ENCODE results near the gene TMEM88. TPM values are rescaled to one million over a fixed set of nuclear protein-coding genes. Genes with fewer than 3 reads are reported as not detected.

TMEM88 gene
- polyA plus RNA-seq, 1 donor from 2014 or later, result 4.2 TPM

DNA sequence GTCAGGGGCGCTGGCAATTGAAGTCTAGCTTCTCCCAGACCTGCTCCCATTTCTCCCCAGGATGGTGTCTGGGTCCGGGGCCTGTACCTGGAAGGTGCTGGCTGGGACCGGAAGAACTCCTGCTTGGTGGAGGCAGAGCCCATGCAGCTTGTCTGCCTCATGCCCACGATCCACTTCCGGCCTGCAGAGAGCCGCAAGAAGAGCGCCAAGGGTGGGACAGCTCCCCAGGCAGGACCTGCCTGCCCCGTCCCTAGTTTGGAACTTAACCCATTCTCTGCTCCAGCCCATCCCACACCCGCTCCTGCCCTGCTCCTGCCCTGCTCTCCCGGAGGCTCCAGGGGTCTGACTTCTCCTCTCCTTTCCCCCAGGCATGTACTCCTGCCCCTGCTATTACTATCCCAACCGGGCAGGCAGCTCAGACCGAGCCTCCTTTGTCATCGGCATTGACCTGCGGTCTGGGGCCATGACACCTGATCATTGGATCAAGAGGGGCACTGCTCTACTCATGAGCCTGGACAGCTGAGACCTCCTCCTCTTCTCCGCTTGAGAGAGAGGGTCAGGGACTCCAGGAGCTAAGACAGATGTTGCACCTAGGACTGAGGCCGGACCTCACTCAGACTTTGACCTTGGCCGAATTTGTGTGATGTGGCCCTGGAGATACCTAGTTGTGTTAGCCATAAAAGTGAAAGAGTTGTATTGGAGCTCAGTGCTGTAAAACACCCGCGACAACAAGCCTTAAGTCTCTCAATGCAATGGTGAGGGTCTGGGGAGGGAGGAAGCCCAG lies 21.7 kb upstream of the TMEM88 start:
- peak overlapping the region; percentile 95 for H3K9ac ChIP-seq (ENCODE audit: low read length)
- H2AFZ ChIP-seq (ENCODE audit: low read depth, low read length), result no peak overlapping the region

DNA sequence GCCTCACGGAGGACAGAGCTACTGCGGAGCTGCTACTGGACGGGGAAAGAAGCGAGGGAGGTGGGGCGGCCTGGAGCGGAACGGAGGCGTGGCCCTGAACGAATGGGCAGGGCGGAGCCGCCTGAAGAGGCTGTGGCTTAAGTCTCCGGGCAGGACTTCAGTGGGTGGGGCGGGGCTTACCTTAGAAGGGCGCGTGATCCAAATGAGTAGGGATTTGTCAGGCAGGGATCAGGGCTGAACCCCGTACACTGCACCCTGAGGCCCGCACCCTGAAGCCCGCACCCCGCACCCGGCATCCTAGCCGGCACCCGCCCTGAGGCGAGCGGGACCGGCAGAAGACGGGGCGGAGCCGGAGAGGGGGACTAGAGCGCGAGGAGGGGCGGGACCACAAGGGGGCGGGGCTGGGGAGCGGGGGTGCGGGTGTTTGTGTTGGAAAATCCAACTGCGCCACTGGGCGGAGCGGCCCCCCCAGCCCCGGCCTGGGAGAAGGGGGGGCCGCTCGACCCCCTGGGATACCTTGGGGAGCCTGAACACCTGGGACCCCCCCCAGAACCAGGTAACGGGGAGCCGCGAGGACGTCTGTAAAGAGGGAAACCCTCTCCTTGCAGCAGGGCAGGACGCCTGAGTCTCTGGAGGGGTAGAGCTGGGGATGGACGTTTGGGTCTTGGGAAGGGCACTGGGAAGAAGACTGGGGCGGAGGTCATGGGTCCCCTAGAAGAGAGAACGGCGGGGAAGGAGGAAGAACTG lies 20.9 kb upstream of the TMEM88 start, which contains the start of gene KDM6B:
Gene KDM6B, plus strand, starts transcription at position 423 of the 747 bp plus-strand sequence. CDS start 11,338 bp downstream, outside the sequence.
- Histone ChIP-seq H3K9ac (ENCODE audit: low read length) (peak within 1 kb of the TSS; percentile 95), H3K4me2 (ENCODE audit: low read length) (peak within 1 kb of the TSS; percentile 77), H3F3A (ENCODE audit: insufficient read depth, low read length, poor library complexity, severe bottlenecking) (peaks cover 11% of the 10 kb centered on the region), H4K20me1 (ENCODE audit: insufficient read depth) (peaks cover 5% of the 10 kb centered on the region), H3K9me3 (ENCODE audit: low read length) (no peaks in the 10 kb centered on the region), H3K27ac (ENCODE audit: low read length) (peak within 1 kb of the TSS; percentile 98), H3K79me2 (replicated peaks; ENCODE audit: insufficient read depth, low read length) (peaks cover 17% of the 10 kb centered on the region), H3K9me2 (ENCODE audit: insufficient read depth, low read length) (no peaks in the 10 kb centered on the region), H3K36me3 (ENCODE audit: insufficient read depth, low read length) (no peaks in the 10 kb centered on the region), H3K4me3 (ENCODE audit: low read length) (peak within 1 kb of the TSS; percentile 82), H3K27me3 (ENCODE audit: insufficient read depth, low read depth, low read length) (no peaks in the 10 kb centered on the region), H2AFZ (ENCODE audit: low read depth, low read length) (peak within 1 kb of the TSS; percentile 27)
- no peak for TF ChIP-seq POLR2AphosphoS5 (IDR thresholded peaks at IDR 0.05)
- TF ChIP-seq, protein P1, sequence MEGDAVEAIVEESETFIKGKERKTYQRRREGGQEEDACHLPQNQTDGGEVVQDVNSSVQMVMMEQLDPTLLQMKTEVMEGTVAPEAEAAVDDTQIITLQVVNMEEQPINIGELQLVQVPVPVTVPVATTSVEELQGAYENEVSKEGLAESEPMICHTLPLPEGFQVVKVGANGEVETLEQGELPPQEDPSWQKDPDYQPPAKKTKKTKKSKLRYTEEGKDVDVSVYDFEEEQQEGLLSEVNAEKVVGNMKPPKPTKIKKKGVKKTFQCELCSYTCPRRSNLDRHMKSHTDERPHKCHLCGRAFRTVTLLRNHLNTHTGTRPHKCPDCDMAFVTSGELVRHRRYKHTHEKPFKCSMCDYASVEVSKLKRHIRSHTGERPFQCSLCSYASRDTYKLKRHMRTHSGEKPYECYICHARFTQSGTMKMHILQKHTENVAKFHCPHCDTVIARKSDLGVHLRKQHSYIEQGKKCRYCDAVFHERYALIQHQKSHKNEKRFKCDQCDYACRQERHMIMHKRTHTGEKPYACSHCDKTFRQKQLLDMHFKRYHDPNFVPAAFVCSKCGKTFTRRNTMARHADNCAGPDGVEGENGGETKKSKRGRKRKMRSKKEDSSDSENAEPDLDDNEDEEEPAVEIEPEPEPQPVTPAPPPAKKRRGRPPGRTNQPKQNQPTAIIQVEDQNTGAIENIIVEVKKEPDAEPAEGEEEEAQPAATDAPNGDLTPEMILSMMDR (IDR thresholded peaks at IDR 0.05; ENCODE audit: poor library complexity, severe bottlenecking), result no peak
- no peak for TF ChIP-seq TAF1 (IDR thresholded peaks at IDR 0.05; ENCODE audit: low read depth)
- TF ChIP-seq, protein P2, sequence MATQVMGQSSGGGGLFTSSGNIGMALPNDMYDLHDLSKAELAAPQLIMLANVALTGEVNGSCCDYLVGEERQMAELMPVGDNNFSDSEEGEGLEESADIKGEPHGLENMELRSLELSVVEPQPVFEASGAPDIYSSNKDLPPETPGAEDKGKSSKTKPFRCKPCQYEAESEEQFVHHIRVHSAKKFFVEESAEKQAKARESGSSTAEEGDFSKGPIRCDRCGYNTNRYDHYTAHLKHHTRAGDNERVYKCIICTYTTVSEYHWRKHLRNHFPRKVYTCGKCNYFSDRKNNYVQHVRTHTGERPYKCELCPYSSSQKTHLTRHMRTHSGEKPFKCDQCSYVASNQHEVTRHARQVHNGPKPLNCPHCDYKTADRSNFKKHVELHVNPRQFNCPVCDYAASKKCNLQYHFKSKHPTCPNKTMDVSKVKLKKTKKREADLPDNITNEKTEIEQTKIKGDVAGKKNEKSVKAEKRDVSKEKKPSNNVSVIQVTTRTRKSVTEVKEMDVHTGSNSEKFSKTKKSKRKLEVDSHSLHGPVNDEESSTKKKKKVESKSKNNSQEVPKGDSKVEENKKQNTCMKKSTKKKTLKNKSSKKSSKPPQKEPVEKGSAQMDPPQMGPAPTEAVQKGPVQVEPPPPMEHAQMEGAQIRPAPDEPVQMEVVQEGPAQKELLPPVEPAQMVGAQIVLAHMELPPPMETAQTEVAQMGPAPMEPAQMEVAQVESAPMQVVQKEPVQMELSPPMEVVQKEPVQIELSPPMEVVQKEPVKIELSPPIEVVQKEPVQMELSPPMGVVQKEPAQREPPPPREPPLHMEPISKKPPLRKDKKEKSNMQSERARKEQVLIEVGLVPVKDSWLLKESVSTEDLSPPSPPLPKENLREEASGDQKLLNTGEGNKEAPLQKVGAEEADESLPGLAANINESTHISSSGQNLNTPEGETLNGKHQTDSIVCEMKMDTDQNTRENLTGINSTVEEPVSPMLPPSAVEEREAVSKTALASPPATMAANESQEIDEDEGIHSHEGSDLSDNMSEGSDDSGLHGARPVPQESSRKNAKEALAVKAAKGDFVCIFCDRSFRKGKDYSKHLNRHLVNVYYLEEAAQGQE (IDR thresholded peaks at IDR 0.05; ENCODE audit: borderline replicate concordance), result no peak
- no peak for TF ChIP-seq RAD21 (conservative IDR thresholded peaks at IDR 0.05)
- no peak for TF ChIP-seq MXI1 (conservative IDR thresholded peaks at IDR 0.05; ENCODE audit: poor library complexity, severe bottlenecking)
- TF ChIP-seq SMC3 (conservative IDR thresholded peaks at IDR 0.05; ENCODE audit: poor library complexity), result no peak
- no peak for TF ChIP-seq EP300 (conservative IDR thresholded peaks at IDR 0.05; ENCODE audit: poor library complexity, severe bottlenecking)

More for the DNA sequence above, 21.7 kb upstream of the TMEM88 start:
- Histone ChIP-seq H3K27ac (ENCODE audit: low read length) (no peak overlapping the region), H3F3A (ENCODE audit: insufficient read depth, low read length, poor library complexity, severe bottlenecking) (peaks cover 11% of the 10 kb centered on the region), H3K9me2 (ENCODE audit: insufficient read depth, low read length) (no peaks in the 10 kb centered on the region), H3K79me2 (replicated peaks; ENCODE audit: insufficient read depth, low read length) (peaks cover 10% of the 10 kb centered on the region), H3K4me3 (ENCODE audit: low read length) (peak overlapping the region; percentile 82), H3K9me3 (ENCODE audit: low read length) (no peaks in the 10 kb centered on the region), H3K36me3 (ENCODE audit: insufficient read depth, low read length) (no peaks in the 10 kb centered on the region), H3K4me2 (ENCODE audit: low read length) (no peak overlapping the region), H4K20me1 (ENCODE audit: insufficient read depth) (no peaks in the 10 kb centered on the region), H3K27me3 (ENCODE audit: insufficient read depth, low read depth, low read length) (no peaks in the 10 kb centered on the region)
- TF ChIP-seq TAF1 (IDR thresholded peaks at IDR 0.05; ENCODE audit: low read depth), result no peak
- TF ChIP-seq, protein P1 (IDR thresholded peaks at IDR 0.05; ENCODE audit: poor library complexity, severe bottlenecking), result no peak
- TF ChIP-seq, protein P2 (IDR thresholded peaks at IDR 0.05; ENCODE audit: borderline replicate concordance), result no peak
- no peak for TF ChIP-seq EP300 (conservative IDR thresholded peaks at IDR 0.05; ENCODE audit: poor library complexity, severe bottlenecking)
- no peak for TF ChIP-seq MXI1 (conservative IDR thresholded peaks at IDR 0.05; ENCODE audit: poor library complexity, severe bottlenecking)
- TF ChIP-seq RAD21 (conservative IDR thresholded peaks at IDR 0.05), result no peak
- no peak for TF ChIP-seq SMC3 (conservative IDR thresholded peaks at IDR 0.05; ENCODE audit: poor library complexity)
- TF ChIP-seq EZH2 (IDR thresholded peaks at IDR 0.05; ENCODE audit: borderline replicate concordance, insufficient read depth, low read length, poor library complexity, severe bottlenecking), result no peak
- no peak for TF ChIP-seq POLR2AphosphoS5 (IDR thresholded peaks at IDR 0.05)

All from neural cell (in vitro differentiated cells).